ENCODE data around the gene BRIP1. TPM values are rescaled to one million over a fixed set of nuclear protein-coding genes. Genes with fewer than 3 reads are reported as not detected.

The BRIP1 gene
- total RNA-seq, 1 experiment from 2014 or later = 20.2 TPM

- Histone ChIP-seq H3K9ac (ENCODE audit: extremely low read depth, insufficient read length, low read length) (no peak overlapping the region), H2BK20ac (ENCODE audit: low read depth, low read length, poor library complexity, severe bottlenecking) (no peak overlapping the region), H2BK15ac (ENCODE audit: low read depth, low read length) (no peak overlapping the region), H3K18ac (ENCODE audit: insufficient read length, low read depth, low read length) (no peak overlapping the region), H3K27me3 (ENCODE audit: insufficient read depth, low read length) (no peaks in the 10 kb centered on the region), H3K23ac (ENCODE audit: insufficient read length, low read depth, low read length) (no peak overlapping the region), H4K20me1 (ENCODE audit: control insufficient read depth, insufficient read depth, insufficient read length) (no peaks in the 10 kb centered on the region), H4K8ac (replicated peaks; ENCODE audit: insufficient read length, low read depth, low read length) (no peak overlapping the region), H3K23me2 (ENCODE audit: insufficient read length, low read depth, low read length, poor library complexity, severe bottlenecking) (no peaks in the 10 kb centered on the region), H4K5ac (ENCODE audit: insufficient read length, low read depth, low read length) (no peak overlapping the region), H3K27ac (ENCODE audit: insufficient read length, low read depth, low read length) (no peak overlapping the region), H3K4me1 (ENCODE audit: insufficient read depth, low read length) (no peaks in the 10 kb centered on the region), H2AK5ac (ENCODE audit: insufficient read length, low read length) (no peak overlapping the region), H2AFZ (ENCODE audit: low read length) (no peak overlapping the region), H3K56ac (ENCODE audit: insufficient read length, low read depth, low read length) (no peak overlapping the region), H3T11ph (ENCODE audit: low read length) (no peak overlapping the region), H3K4ac (ENCODE audit: low read depth, low read length) (no peak overlapping the region), H3K79me1 (ENCODE audit: insufficient read depth, low read depth, low read length, poor library complexity, severe bottlenecking) (no peaks in the 10 kb centered on the region), H3K9me3 (ENCODE audit: control insufficient read depth, low read depth, low read length) (no peaks in the 10 kb centered on the region), H2BK120ac (ENCODE audit: low read depth, low read length, poor library complexity, severe bottlenecking) (no peak overlapping the region), H3K14ac (ENCODE audit: insufficient read depth, low read length) (no peak overlapping the region), H3K4me2 (ENCODE audit: insufficient read depth, insufficient read length, low read length) (no peak overlapping the region), H4K91ac (ENCODE audit: insufficient read length, low read depth, low read length) (no peak overlapping the region), H3K79me2 (ENCODE audit: insufficient read depth, low read length) (no peaks in the 10 kb centered on the region), H2BK12ac (ENCODE audit: insufficient read length, low read depth, low read length) (no peak overlapping the region), H2BK5ac (ENCODE audit: insufficient read length, low read length) (no peak overlapping the region)
- TF ChIP-seq CTCF (conservative IDR thresholded peaks at IDR 0.05) = no peak
- DNase-seq = no peak
- peaks cover 13 to 32% (median 30%) of the 10 kb centered on the region in 3 experiments for H3K36me3 Mint-ChIP-seq (ENCODE audit: insufficient read depth in 1 of 3, low read depth in 3 of 3)
- H3K4me3 Mint-ChIP-seq = no peak overlapping the region
- H3K27ac Mint-ChIP-seq = no peak overlapping the region; a peak in 1 of 7 replicates
- H3K9me3 Mint-ChIP-seq = peaks cover 5 to 6% of the 10 kb centered on the region in 2 experiments
- no peaks in the 10 kb centered on the region for H3K27me3 Mint-ChIP-seq (ENCODE audit: low read depth)
- peaks cover 0 to 3% of the 10 kb centered on the region in 2 experiments; a peak in 2 of 4 replicates for H3K4me1 Mint-ChIP-seq
- no CpG with 5 or more reads among the region's 1 CpG for WGBS (ENCODE audit: extremely low coverage, insufficient read length, low lambda C conversion rate)
These were observed 109.6 kb downstream of the BRIP1 start for GRCh38 chr17:61753696-61754095.
